T-helper 9 cell (primary cell): ENCODE data around the gene NHLRC4.
A peak's percentile ranks its signal among the peaks of the same experiment; 100 is the strongest.

Experiments used
- DNase-seq: peaks from one replicate; pipeline ENCODE4 v3.0.0-alpha.2; 2020

Gene NHLRC4

GRCh38 chr16:568401-569258 is 1.8 kb downstream of the NHLRC4 start:
- DNase-seq = no peak

GRCh38 chr16:569445-570254 is 2.8 kb downstream of the NHLRC4 start, which contains the start of gene PIGQ:
Gene PIGQ (plus strand): TSS chr16:569968. CDS start chr16:574075, 4,107 bp downstream.
- peak; percentile 55 for DNase-seq

- no peak for DNase-seq
Observed at GRCh38 chr16:572865-573650, 6.3 kb downstream of the NHLRC4 start.

- no peak for DNase-seq
Observed at GRCh38 chr16:574021-574760, 7.4 kb downstream of the NHLRC4 start.

GRCh38 chr16:575354-576196 is 8.8 kb downstream of the NHLRC4 start:
- DNase-seq = no peak

GRCh38 chr16:576197-576822 is 9.5 kb downstream of the NHLRC4 start:
- DNase-seq = no peak

GRCh38 chr16:576823-577201 is 10.0 kb downstream of the NHLRC4 start:
- DNase-seq = no peak

GRCh38 chr16:577796-578195 is 11.0 kb downstream of the NHLRC4 start:
- DNase-seq = no peak

- no peak for DNase-seq
Observed at GRCh38 chr16:578232-578869, 11.5 kb downstream of the NHLRC4 start.

- DNase-seq = peak; percentile 46
Observed at GRCh38 chr16:578870-579405, 12.1 kb downstream of the NHLRC4 start.

GRCh38 chr16:580141-580945 is 13.5 kb downstream of the NHLRC4 start:
- DNase-seq = no peak

- no peak for DNase-seq
Observed at GRCh38 chr16:580946-581498, 14.2 kb downstream of the NHLRC4 start.

GRCh38 chr16:582218-582613 is 15.4 kb downstream of the NHLRC4 start:
- DNase-seq = no peak

- DNase-seq = no peak
Observed at GRCh38 chr16:582614-583331, 16.0 kb downstream of the NHLRC4 start.

- no peak for DNase-seq
Observed at GRCh38 chr16:583470-583814, 16.6 kb downstream of the NHLRC4 start.

GRCh38 chr16:583815-584591 is 17.2 kb downstream of the NHLRC4 start:
- DNase-seq = no peak

GRCh38 chr16:585351-585750 is 18.5 kb downstream of the NHLRC4 start:
- no peak for DNase-seq
